ENCODE results near the gene BOD1L1.

Gene BOD1L1

GRCh38 chr4:13548984-13549546 is 78.5 kb downstream of the BOD1L1 start:
- peaks cover 6% of the 10 kb centered on the region; the same call in 1 of the 2 replicates for H3K4me1 ChIP-seq (ENCODE audit: insufficient read depth, low read length)
- peak overlapping the region; percentile 67 for H3K4me3 ChIP-seq (ENCODE audit: low read length)
- no peaks in the 10 kb centered on the region for H3K36me3 ChIP-seq (ENCODE audit: insufficient read depth, low read depth, low read length)
- peaks cover 79% of the 10 kb centered on the region for H3K27me3 ChIP-seq (ENCODE audit: insufficient read depth, low read length)
- H3K27ac ChIP-seq (ENCODE audit: low read length): no peak overlapping the region
- no peaks in the 10 kb centered on the region for H3K9me3 ChIP-seq (ENCODE audit: insufficient read depth, low read depth, low read length)
- H3K9ac ChIP-seq (ENCODE audit: low read depth, low read length): no peak overlapping the region

GRCh38 chr4:13548059-13548983 is 79.2 kb downstream of the BOD1L1 start:
- Histone ChIP-seq H3K9me3 (ENCODE audit: insufficient read depth, low read depth, low read length) (no peaks in the 10 kb centered on the region; the same call in 1 of the 2 replicates), H3K4me1 (ENCODE audit: insufficient read depth, low read length) (peaks cover 6% of the 10 kb centered on the region; the same call in 1 of the 2 replicates), H3K27ac (ENCODE audit: low read length) (no peak overlapping the region), H3K27me3 (ENCODE audit: insufficient read depth, low read length) (peaks cover 85% of the 10 kb centered on the region), H3K4me3 (ENCODE audit: low read length) (peak overlapping the region; percentile 67; the same call in 1 of the 2 replicates), H3K9ac (ENCODE audit: low read depth, low read length) (no peak overlapping the region), H3K36me3 (ENCODE audit: insufficient read depth, low read depth, low read length) (no peaks in the 10 kb centered on the region)

GRCh38 chr4:13547485-13548041 is 80.0 kb downstream of the BOD1L1 start:
- H3K9me3 ChIP-seq (ENCODE audit: insufficient read depth, low read depth, low read length): no peaks in the 10 kb centered on the region; the same call in 1 of the 2 replicates
- peaks cover 90% of the 10 kb centered on the region for H3K27me3 ChIP-seq (ENCODE audit: insufficient read depth, low read length)
- no peak overlapping the region for H3K27ac ChIP-seq (ENCODE audit: low read length)
- no peak overlapping the region for H3K9ac ChIP-seq (ENCODE audit: low read depth, low read length)
- peaks cover 6% of the 10 kb centered on the region; the same call in 1 of the 2 replicates for H3K4me1 ChIP-seq (ENCODE audit: insufficient read depth, low read length)
- H3K36me3 ChIP-seq (ENCODE audit: insufficient read depth, low read depth, low read length): no peaks in the 10 kb centered on the region
- peak overlapping the region; percentile 59; the same call in 1 of the 2 replicates for H3K4me3 ChIP-seq (ENCODE audit: low read length)

GRCh38 chr4:13546941-13547484 is 80.5 kb downstream of the BOD1L1 start:
- Histone ChIP-seq H3K27ac (ENCODE audit: low read length) (no peak overlapping the region), H3K9ac (ENCODE audit: low read depth, low read length) (no peak overlapping the region), H3K27me3 (ENCODE audit: insufficient read depth, low read length) (peaks cover 96% of the 10 kb centered on the region), H3K4me3 (ENCODE audit: low read length) (peak overlapping the region; percentile 59; the same call in 1 of the 2 replicates), H3K36me3 (ENCODE audit: insufficient read depth, low read depth, low read length) (no peaks in the 10 kb centered on the region), H3K4me1 (ENCODE audit: insufficient read depth, low read length) (peaks cover 6% of the 10 kb centered on the region; the same call in 1 of the 2 replicates), H3K9me3 (ENCODE audit: insufficient read depth, low read depth, low read length) (no peaks in the 10 kb centered on the region; the same call in 1 of the 2 replicates)

- peaks cover 100% of the 10 kb centered on the region for H3K27me3 ChIP-seq (ENCODE audit: insufficient read depth, low read length)
These were observed 81.2 kb downstream of the BOD1L1 start for GRCh38 chr4:13546142-13546940.

GRCh38 chr4:13545394-13545808 is 82.1 kb downstream of the BOD1L1 start:
- H3K4me3 ChIP-seq (ENCODE audit: low read length): peak overlapping the region; percentile 65; the same call in 1 of the 2 replicates

More at GRCh38 chr4:13546142-13546940, 81.2 kb downstream of the BOD1L1 start:
- H3K4me1 ChIP-seq (ENCODE audit: insufficient read depth, low read length): peaks cover 6% of the 10 kb centered on the region; the same call in 1 of the 2 replicates
- no peaks in the 10 kb centered on the region; the same call in 1 of the 2 replicates for H3K9me3 ChIP-seq (ENCODE audit: insufficient read depth, low read depth, low read length)
- H3K36me3 ChIP-seq (ENCODE audit: insufficient read depth, low read depth, low read length): no peaks in the 10 kb centered on the region
- H3K9ac ChIP-seq (ENCODE audit: low read depth, low read length): no peak overlapping the region
- no peak overlapping the region for H3K27ac ChIP-seq (ENCODE audit: low read length)
- peak overlapping the region; percentile 59 for H3K4me3 ChIP-seq (ENCODE audit: low read length)

GRCh38 chr4:13544606-13545393 is 82.7 kb downstream of the BOD1L1 start:
- Histone ChIP-seq H3K9me3 (ENCODE audit: insufficient read depth, low read depth, low read length) (no peaks in the 10 kb centered on the region; the same call in 1 of the 2 replicates), H3K4me3 (ENCODE audit: low read length) (peak overlapping the region; percentile 65), H3K4me1 (ENCODE audit: insufficient read depth, low read length) (peaks cover 6% of the 10 kb centered on the region; the same call in 1 of the 2 replicates), H3K27ac (ENCODE audit: low read length) (no peak overlapping the region), H3K36me3 (ENCODE audit: insufficient read depth, low read depth, low read length) (no peaks in the 10 kb centered on the region), H3K9ac (ENCODE audit: low read depth, low read length) (no peak overlapping the region), H3K27me3 (ENCODE audit: insufficient read depth, low read length) (peaks cover 100% of the 10 kb centered on the region)

More at GRCh38 chr4:13545394-13545808, 82.1 kb downstream of the BOD1L1 start:
- no peak overlapping the region for H3K27ac ChIP-seq (ENCODE audit: low read length)
- no peaks in the 10 kb centered on the region; the same call in 1 of the 2 replicates for H3K9me3 ChIP-seq (ENCODE audit: insufficient read depth, low read depth, low read length)
- H3K27me3 ChIP-seq (ENCODE audit: insufficient read depth, low read length): peaks cover 100% of the 10 kb centered on the region
- H3K9ac ChIP-seq (ENCODE audit: low read depth, low read length): no peak overlapping the region
- no peaks in the 10 kb centered on the region for H3K36me3 ChIP-seq (ENCODE audit: insufficient read depth, low read depth, low read length)
- H3K4me1 ChIP-seq (ENCODE audit: insufficient read depth, low read length): peaks cover 6% of the 10 kb centered on the region; the same call in 1 of the 2 replicates

- Histone ChIP-seq H3K4me3 (ENCODE audit: low read length) (peak within 1 kb of the TSS; percentile 65), H3K27me3 (ENCODE audit: insufficient read depth, low read length) (peaks cover 100% of the 10 kb centered on the region), H3K9ac (ENCODE audit: low read depth, low read length) (no peak within 1 kb of the TSS)
These were observed 83.5 kb downstream of the BOD1L1 start, which contains the start of gene NKX3-2 for GRCh38 chr4:13543839-13544605. TSS of gene NKX3-2 (minus strand) at chr4:13544508. CDS start at chr4:13544414, 94 bp downstream.

GRCh38 chr4:13543032-13543838 is 84.3 kb downstream of the BOD1L1 start:
- Histone ChIP-seq H3K9me3 (ENCODE audit: insufficient read depth, low read depth, low read length) (peaks cover 6% of the 10 kb centered on the region; the same call in 1 of the 2 replicates), H3K9ac (ENCODE audit: low read depth, low read length) (no peak overlapping the region), H3K4me3 (ENCODE audit: low read length) (peak overlapping the region; percentile 65; the same call in 1 of the 2 replicates), H3K36me3 (ENCODE audit: insufficient read depth, low read depth, low read length) (no peaks in the 10 kb centered on the region), H3K27me3 (ENCODE audit: insufficient read depth, low read length) (peaks cover 100% of the 10 kb centered on the region), H3K4me1 (ENCODE audit: insufficient read depth, low read length) (peaks cover 9% of the 10 kb centered on the region; the same call in 1 of the 2 replicates), H3K27ac (ENCODE audit: low read length) (no peak overlapping the region)

More at GRCh38 chr4:13543839-13544605, 83.5 kb downstream of the BOD1L1 start, which contains the start of gene NKX3-2:
- Histone ChIP-seq H3K9me3 (ENCODE audit: insufficient read depth, low read depth, low read length) (no peaks in the 10 kb centered on the region; the same call in 1 of the 2 replicates), H3K27ac (ENCODE audit: low read length) (no peak within 1 kb of the TSS), H3K36me3 (ENCODE audit: insufficient read depth, low read depth, low read length) (no peaks in the 10 kb centered on the region), H3K4me1 (ENCODE audit: insufficient read depth, low read length) (peaks cover 9% of the 10 kb centered on the region; the same call in 1 of the 2 replicates)
